ENCODE results near the gene EPB41L3. TPM values are rescaled to one million over a fixed set of nuclear protein-coding genes. Genes with fewer than 3 reads are reported as not detected.

The EPB41L3 gene
- total RNA-seq, 1 experiment from 2014 or later, result 0.34 TPM

DNA sequence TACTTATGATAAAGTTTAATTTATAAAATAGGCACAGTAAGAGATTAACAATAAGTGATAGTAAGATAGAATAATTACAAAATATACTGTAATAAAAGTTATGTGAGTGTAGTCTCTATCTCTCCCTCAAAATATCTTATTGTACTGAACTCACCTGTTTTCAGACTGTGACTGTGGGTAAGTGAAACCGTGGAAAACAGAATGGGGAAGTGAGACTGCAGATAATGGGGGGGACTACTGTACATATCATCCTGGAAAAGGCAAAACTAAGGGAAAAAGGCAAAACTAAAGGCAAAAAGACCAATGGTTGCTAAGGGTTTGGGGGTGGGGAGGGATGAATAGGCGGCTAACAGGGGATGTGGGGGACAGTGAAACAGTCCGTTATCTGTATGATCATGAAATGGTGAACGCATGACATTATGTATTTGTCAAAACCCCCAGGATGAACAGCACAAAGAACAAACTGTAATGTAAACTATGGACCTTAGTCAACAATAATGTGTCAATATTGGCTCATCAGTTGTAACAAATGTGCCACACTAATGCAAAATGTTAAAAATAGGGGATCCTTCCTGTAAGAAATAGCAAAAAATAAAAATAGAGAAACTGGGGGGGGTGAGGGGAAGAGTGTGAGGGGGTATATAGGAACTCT, 93.8 kb downstream of the EPB41L3 start:
- TF ChIP-seq ZNF274 (IDR thresholded peaks at IDR 0.05; ENCODE audit: low read depth, low read length), result no peak
- CTCF ChIA-PET, result no interaction called here
- BruUV-seq (replicated peaks), result no TSS peak
- POLR2A ChIA-PET, result no interaction called here
- Histone ChIP-seq H3K9me3 (ENCODE audit: control insufficient read depth in 1 of 2, insufficient read depth in 1 of 2, low read depth in 1 of 2, low read length in 2 of 2) (peaks cover 4 to 39% of the 10 kb centered on the region in 2 experiments; a peak in 2 of 4 replicates), H3K9me2 (ENCODE audit: insufficient read depth) (no peaks in the 10 kb centered on the region), H3K36me3 (ENCODE audit: control insufficient read depth in 1 of 2, insufficient read depth in 2 of 2, low read length in 2 of 2) (no peaks in the 10 kb centered on the region), H3K4me2 (ENCODE audit: low read length) (no peak overlapping the region), H3K4me3 (replicated peaks in 1 of 2; ENCODE audit: low read depth in 1 of 2, low read length in 2 of 2) (no peak overlapping the region), H3K27ac (ENCODE audit: low read depth, low read length) (no peak overlapping the region), H3K9ac (ENCODE audit: low read length) (no peak overlapping the region), H3K79me2 (ENCODE audit: insufficient read depth, low read length) (no peaks in the 10 kb centered on the region), H2AFZ (ENCODE audit: low read depth, low read length, poor library complexity, severe bottlenecking) (no peak overlapping the region), H3K4me1 (ENCODE audit: control insufficient read depth in 1 of 2, insufficient read depth in 2 of 2, low read length in 2 of 2) (no peaks in the 10 kb centered on the region), H3K27me3 (ENCODE audit: insufficient read depth, low read length) (no peaks in the 10 kb centered on the region), H4K20me1 (ENCODE audit: insufficient read depth) (no peaks in the 10 kb centered on the region)
- intact Hi-C loops (cut with micrococcal nuclease), result no loop called here
- RAD21 ChIA-PET (ENCODE audit: low non-redundant PET in 1 of 2, low total read pairs in 2 of 2, uncharacterized antibody in 2 of 2, unreplicated experiment in 2 of 2), result no interaction called here
- no peak for ATAC-seq
- DNase-seq (ENCODE audit: low read depth, low spot score), result no peak

DNA sequence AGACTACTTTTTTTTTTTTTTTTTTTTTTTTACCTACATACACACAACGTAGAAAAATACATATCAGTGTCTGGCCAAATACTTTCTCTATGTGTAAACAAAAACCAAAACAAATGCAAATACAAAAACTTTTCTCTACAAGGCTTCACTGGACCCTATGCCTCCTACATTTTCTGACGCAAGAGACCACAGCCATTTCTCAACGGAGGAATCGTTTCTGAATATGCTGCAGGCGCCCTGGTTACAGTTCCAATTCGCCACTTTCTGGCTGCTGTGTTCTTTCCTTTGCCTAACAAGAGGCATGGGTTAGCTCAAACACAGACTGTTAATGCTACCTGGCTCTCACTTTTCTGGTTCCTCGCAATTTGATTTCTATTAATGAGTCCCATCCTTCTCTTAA, 96.4 kb downstream of the EPB41L3 start:
- Histone ChIP-seq H3K4me3 (replicated peaks in 1 of 2; ENCODE audit: low read depth in 1 of 2, low read length in 2 of 2) (no peak overlapping the region), H3K9me2 (ENCODE audit: insufficient read depth) (no peaks in the 10 kb centered on the region), H3K4me1 (ENCODE audit: control insufficient read depth in 1 of 2, insufficient read depth in 2 of 2, low read length in 2 of 2) (no peaks in the 10 kb centered on the region), H3K27me3 (ENCODE audit: insufficient read depth, low read length) (no peaks in the 10 kb centered on the region), H3K9ac (ENCODE audit: low read length) (no peak overlapping the region), H3K79me2 (ENCODE audit: insufficient read depth, low read length) (no peaks in the 10 kb centered on the region), H2AFZ (ENCODE audit: low read depth, low read length, poor library complexity, severe bottlenecking) (no peak overlapping the region), H4K20me1 (ENCODE audit: insufficient read depth) (no peaks in the 10 kb centered on the region), H3K36me3 (ENCODE audit: control insufficient read depth in 1 of 2, insufficient read depth in 2 of 2, low read length in 2 of 2) (no peaks in the 10 kb centered on the region), H3K9me3 (ENCODE audit: control insufficient read depth in 1 of 2, insufficient read depth in 1 of 2, low read depth in 1 of 2, low read length in 2 of 2) (peaks cover 4 to 40% of the 10 kb centered on the region in 2 experiments; a peak in 2 of 4 replicates), H3K4me2 (ENCODE audit: low read length) (no peak overlapping the region), H3K27ac (ENCODE audit: low read depth, low read length) (no peak overlapping the region)
- ChIA-PET POLR2A (no interaction called here), RAD21 (ENCODE audit: low non-redundant PET in 1 of 2, low total read pairs in 2 of 2, uncharacterized antibody in 2 of 2, unreplicated experiment in 2 of 2) (no interaction called here), CTCF (no interaction called here)
- no TSS peak for BruUV-seq (replicated peaks)
- no peak for DNase-seq (ENCODE audit: low read depth, low spot score)
- intact Hi-C loops (cut with micrococcal nuclease), result no loop called here
- no peak for TF ChIP-seq CEBPB (IDR thresholded peaks at IDR 0.05; ENCODE audit: low read depth)
- no peak for TF ChIP-seq TCF7L2 (IDR thresholded peaks at IDR 0.05; ENCODE audit: borderline replicate concordance, extremely low read depth, insufficient read depth, insufficient read length)
- TF ChIP-seq, protein P1, sequence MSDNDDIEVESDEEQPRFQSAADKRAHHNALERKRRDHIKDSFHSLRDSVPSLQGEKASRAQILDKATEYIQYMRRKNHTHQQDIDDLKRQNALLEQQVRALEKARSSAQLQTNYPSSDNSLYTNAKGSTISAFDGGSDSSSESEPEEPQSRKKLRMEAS (IDR thresholded peaks at IDR 0.05), result no peak
- TF ChIP-seq, protein P2, sequence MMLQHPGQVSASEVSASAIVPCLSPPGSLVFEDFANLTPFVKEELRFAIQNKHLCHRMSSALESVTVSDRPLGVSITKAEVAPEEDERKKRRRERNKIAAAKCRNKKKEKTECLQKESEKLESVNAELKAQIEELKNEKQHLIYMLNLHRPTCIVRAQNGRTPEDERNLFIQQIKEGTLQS (IDR thresholded peaks at IDR 0.05), result no peak
- TF ChIP-seq CBX3 (IDR thresholded peaks at IDR 0.05; ENCODE audit: low read depth), result no peak
- TF ChIP-seq EZH2 (IDR thresholded peaks at IDR 0.05), result no peak
- ATAC-seq, result no peak

Data from HCT116 (cell line).